T-helper 2 cell treated with Interferon-gamma antibody and Interleukin-4, amounts not matched to agents 100 ng/mL and 5 ng/mL, for 36 hours (primary cell): ENCODE results near the gene EDC4. TPM values are rescaled to one million over a fixed set of nuclear protein-coding genes. Genes with fewer than 3 reads are reported as not detected.
"Not testable (repeated sequence)": the region's sequence is repeated elsewhere in the genome, so short reads cannot be mapped to it uniquely, and the experiment has no call there.

ENCODE experiments used
- intact Hi-C: fragments of 100-400 bp; cut with micrococcal nuclease; formaldehyde crosslinking; loops from one replicate; pipeline ENCODE4 v1.15.1; 2023
- total RNA-seq: library from RNA; stranded (reverse); gene quantifications from 2 replicates; pipeline ENCODE4 v1.2.3, GENCODE V29; 2022

EDC4 gene, protein sequence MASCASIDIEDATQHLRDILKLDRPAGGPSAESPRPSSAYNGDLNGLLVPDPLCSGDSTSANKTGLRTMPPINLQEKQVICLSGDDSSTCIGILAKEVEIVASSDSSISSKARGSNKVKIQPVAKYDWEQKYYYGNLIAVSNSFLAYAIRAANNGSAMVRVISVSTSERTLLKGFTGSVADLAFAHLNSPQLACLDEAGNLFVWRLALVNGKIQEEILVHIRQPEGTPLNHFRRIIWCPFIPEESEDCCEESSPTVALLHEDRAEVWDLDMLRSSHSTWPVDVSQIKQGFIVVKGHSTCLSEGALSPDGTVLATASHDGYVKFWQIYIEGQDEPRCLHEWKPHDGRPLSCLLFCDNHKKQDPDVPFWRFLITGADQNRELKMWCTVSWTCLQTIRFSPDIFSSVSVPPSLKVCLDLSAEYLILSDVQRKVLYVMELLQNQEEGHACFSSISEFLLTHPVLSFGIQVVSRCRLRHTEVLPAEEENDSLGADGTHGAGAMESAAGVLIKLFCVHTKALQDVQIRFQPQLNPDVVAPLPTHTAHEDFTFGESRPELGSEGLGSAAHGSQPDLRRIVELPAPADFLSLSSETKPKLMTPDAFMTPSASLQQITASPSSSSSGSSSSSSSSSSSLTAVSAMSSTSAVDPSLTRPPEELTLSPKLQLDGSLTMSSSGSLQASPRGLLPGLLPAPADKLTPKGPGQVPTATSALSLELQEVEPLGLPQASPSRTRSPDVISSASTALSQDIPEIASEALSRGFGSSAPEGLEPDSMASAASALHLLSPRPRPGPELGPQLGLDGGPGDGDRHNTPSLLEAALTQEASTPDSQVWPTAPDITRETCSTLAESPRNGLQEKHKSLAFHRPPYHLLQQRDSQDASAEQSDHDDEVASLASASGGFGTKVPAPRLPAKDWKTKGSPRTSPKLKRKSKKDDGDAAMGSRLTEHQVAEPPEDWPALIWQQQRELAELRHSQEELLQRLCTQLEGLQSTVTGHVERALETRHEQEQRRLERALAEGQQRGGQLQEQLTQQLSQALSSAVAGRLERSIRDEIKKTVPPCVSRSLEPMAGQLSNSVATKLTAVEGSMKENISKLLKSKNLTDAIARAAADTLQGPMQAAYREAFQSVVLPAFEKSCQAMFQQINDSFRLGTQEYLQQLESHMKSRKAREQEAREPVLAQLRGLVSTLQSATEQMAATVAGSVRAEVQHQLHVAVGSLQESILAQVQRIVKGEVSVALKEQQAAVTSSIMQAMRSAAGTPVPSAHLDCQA (N-terminal part only)
- total RNA-seq, result 106 and 112 TPM in 2 replicates

- intact Hi-C loops, result loop anchor here (2.0 kb wide), 2 partner anchors 26 to 66 kb away; partner anchors contain the start of genes CENPT, NUTF2, RANBP10 and TSNAXIP1
Observed at GRCh38 chr16:67872631-67873434, at the start of gene EDC4. EDC4 (plus strand) TSS chr16:67873052; CDS start chr16:67873262, 210 bp downstream.

- intact Hi-C loops, result no loop called here
Observed at GRCh38 chr16:67825119-67825518, 47.7 kb upstream of the EDC4 start.

- intact Hi-C loops, result no loop called here
Observed at GRCh38 chr16:67825906-67826305, 46.9 kb upstream of the EDC4 start.

- intact Hi-C loops, result no loop called here
Observed at GRCh38 chr16:67828651-67829050, 44.2 kb upstream of the EDC4 start.

- intact Hi-C loops, result loop anchor here (1.0 to 2.0 kb wide), 4 partner anchors 9 to 26 kb away; partner anchors contain the start of genes NUTF2, RANBP10, THAP11 and TSNAXIP1
Observed at GRCh38 chr16:67833030-67833414, 39.8 kb upstream of the EDC4 start.

DNA sequence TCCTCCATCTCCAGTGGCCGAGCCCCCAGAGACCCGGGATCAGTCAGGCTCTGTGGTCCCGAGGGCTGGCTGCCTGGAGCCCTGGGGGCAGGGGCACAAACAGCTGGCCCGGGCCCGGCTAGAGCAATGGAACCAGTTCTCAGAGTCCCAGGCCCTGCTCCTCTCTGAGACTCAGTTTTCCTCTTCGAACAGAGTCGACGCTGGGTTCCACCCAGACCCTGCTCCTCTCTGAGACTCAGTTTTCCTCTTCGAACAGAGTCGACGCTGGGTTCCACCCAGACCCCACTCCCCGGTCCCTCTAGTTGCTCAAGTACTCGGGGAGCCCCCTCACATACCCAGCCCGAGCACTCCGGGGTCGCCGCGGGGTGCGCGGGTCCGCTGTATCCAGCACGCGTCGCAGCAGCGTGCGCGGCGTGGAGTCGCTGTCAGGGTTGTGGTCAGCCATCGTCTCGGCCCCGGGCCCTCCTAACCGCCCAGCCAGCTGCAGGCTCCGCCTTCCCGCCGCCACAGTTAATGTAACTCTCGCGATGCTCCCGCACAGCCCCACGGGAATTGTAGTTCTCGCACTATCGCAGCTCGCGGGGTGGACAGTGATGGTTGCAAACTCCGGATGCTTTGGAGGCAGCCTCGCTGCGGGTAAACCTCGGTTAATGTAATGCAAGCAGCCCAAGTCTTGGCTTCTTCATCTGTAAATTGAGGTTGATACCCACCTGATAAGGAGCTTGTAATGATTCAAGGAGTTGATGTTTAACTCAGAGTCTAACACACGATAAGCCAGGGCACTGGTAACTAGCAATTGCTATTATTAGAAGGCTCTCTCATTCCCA, 39.2 kb upstream of the EDC4 start:
- intact Hi-C loops, result loop anchor here (1.0 to 2.0 kb wide), 4 partner anchors 9 to 27 kb away; partner anchors contain the start of genes NUTF2, RANBP10, THAP11 and TSNAXIP1

- intact Hi-C loops, result no loop called here
Observed at GRCh38 chr16:67834242-67834614, 38.6 kb upstream of the EDC4 start.

- intact Hi-C loops, result not testable (repeated sequence)
Observed at GRCh38 chr16:67837190-67837589, 35.7 kb upstream of the EDC4 start.

DNA sequence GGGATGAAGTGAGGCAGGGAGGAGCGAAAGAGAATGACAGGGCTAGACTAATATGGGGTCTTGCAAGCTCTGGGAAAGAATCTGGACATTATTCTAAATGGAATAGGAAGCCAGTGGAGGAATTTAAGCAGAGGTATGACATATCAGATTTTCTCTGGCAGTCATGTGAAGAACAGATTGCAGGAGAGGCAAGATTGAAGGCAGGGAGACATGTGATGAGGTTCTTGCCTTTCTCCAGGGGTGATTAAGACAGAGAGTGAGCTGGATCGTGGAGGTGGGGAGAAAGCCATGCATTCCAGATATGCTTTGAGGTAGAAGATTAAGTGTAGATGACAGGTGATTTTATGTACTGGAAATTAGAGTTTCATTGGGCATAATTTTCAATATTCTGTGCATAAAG, 35.0 kb upstream of the EDC4 start:
- intact Hi-C loops, result no loop called here

DNA sequence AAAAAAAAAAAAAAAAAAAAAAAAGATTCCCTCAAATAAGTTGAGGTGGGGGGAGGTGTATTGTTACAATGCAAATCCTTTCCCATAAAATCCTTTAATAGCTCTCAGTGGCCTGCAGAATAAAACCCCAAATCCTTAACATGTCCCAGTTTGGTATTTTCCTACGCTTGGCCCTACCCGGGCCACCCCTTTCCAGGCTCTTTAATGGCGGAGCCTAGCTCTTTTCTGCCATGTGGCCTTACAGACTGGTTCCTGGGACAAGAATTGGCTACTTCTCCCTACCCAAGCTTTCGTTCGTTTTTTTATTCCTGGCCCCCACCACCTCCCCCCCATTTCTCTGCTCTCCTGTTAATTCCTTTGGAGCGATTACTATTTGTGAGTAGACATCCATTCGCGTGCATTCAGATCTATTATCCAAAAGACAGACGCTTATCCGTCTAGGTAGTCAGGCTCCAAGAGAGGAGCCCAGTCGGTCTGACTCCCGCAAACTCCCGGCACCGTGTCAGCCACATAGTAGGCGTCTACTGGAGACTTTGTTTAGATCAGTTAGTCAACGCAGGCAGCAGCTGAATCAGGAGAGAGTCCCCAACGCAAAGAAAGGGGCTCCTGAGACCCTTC, 31.5 kb upstream of the EDC4 start:
- intact Hi-C loops, result loop anchor here (10.0 kb wide), 1 partner anchor 177 kb away; the partner anchor contains the start of genes ACD, C16orf86, ENKD1 and PARD6A

GRCh38 chr16:67841816-67842508, 30.9 kb upstream of the EDC4 start, which contains the start of gene THAP11:
THAP11 (plus strand) TSS chr16:67842320; CDS start chr16:67842555, 235 bp downstream.
- intact Hi-C loops, result loop anchor here (1.0 to 10.0 kb wide), 5 partner anchors 9 to 242 kb away; partner anchors contain the start of genes ACD, C16orf86, ENKD1 and PARD6A

- intact Hi-C loops, result loop anchor here (1.0 to 10.0 kb wide), 5 partner anchors 9 to 242 kb away; partner anchors contain the start of genes ACD, C16orf86, ENKD1 and PARD6A
Observed at GRCh38 chr16:67842509-67843342, 30.1 kb upstream of the EDC4 start.

- intact Hi-C loops, result loop anchor here (10.0 kb wide), 1 partner anchor 179 kb away; the partner anchor contains the start of genes ACD, C16orf86, ENKD1 and PARD6A
Observed at GRCh38 chr16:67843343-67843765, 29.5 kb upstream of the EDC4 start.

GRCh38 chr16:67844497-67844896, 28.4 kb upstream of the EDC4 start:
- intact Hi-C loops, result loop anchor here (10.0 kb wide), 1 partner anchor 180 kb away; the partner anchor contains the start of genes ACD, C16orf86, ENKD1 and PARD6A

DNA sequence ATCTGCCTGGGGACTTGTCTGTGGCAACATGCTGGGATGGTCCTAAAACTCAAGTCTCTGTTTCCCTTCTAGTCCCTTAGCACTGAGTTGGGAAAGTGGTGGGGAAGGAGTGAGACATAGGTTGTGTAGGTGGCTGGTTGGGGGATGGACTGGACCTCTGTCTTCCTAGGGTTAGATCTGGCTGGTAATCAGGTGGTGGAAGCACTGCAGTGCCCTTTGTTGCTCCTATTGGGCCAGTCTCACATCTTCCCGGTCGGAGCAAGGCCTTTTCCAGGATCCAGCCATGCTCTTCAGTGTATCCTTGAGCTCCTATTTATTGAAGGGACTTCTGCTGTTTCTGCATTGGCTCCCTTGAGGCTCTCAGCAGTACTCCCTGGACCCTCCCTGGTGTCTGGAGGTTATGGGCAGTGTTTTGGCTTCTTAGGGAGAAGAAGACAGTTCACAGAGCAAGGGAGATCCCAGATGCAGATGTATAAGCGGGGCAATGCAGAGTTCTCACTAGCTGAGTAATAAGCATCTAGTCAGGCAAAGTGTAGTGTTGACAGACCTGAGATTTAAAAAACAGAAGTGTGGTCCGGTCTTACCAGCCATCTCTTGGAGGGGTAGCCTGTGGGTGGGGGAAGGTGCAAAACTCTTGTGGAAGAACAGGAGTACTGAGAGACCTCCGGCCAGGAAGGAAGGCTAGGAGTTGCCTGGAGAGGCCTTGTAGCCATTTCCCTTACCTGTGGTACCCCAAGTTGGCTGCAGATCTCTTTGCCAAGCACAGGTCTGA, 27.4 kb upstream of the EDC4 start:
- intact Hi-C loops, result loop anchor here (1.0 to 10.0 kb wide), 7 partner anchors 12 to 283 kb away; partner anchors contain the start of genes ACD, C16orf86, CTCF and EDC4

DNA sequence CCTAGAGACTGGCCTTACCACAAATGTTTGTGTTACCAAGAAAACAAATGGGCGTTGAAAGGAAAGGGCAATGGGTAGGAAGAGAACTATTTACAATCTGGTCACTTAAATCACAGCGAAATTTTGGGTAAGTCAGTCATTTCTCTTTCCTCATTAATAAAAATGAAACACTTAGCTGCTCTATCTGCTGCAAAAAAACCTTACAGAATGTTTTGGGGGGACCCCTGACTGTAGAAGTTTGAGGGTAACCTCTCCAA, 26.9 kb upstream of the EDC4 start:
- intact Hi-C loops, result loop anchor here (1.0 to 10.0 kb wide), 7 partner anchors 13 to 284 kb away; partner anchors contain the start of genes ACD, C16orf86, CTCF and EDC4
